Karpas-422 (cell line): ENCODE measurements around the gene SRGAP1. TPM values are rescaled to one million over a fixed set of nuclear protein-coding genes. Genes with fewer than 3 reads are reported as not detected.
"Not testable (repeated sequence)": the region's sequence is repeated elsewhere in the genome, so short reads cannot be mapped to it uniquely, and the experiment has no call there.

Experiments
- DNase-seq: peaks from one replicate; pipeline ENCODE4 v3.0.0-alpha.2; 2015
- H2AFZ ChIP-seq: fragments of 200-600 bp; sonication (generic); 2 replicates; pipeline ENCODE4 v1.6.1; 2014; ENCODE audit warnings: antibody characterized with exemption, low read length, mixed read lengths
- H3K27ac ChIP-seq: fragments of 200-600 bp; sonication (generic); 2 replicates; pipeline ENCODE4 v1.5.1; 2014; ENCODE audit warnings: mild to moderate bottlenecking, low read length, moderate library complexity
- H3K27me3 ChIP-seq: fragments of 200-600 bp; sonication (generic); 2 replicates; pipeline ENCODE4 v1.6.1; 2014; ENCODE audit warnings: low read length, mixed read lengths
- H3K36me3 ChIP-seq: fragments of 200-600 bp; sonication (generic); 2 replicates; pipeline ENCODE4 v1.6.1; 2014; ENCODE audit warnings: low read length, mixed read lengths; ENCODE audit not compliant: insufficient read depth
- H3K4me1 ChIP-seq: fragments of 200-600 bp; sonication (generic); 2 replicates; pipeline ENCODE4 v1.6.1; 2014; ENCODE audit warnings: mild to moderate bottlenecking, low read length, mixed read lengths
- H3K4me2 ChIP-seq: fragments of 200-600 bp; sonication (generic); 2 replicates; pipeline ENCODE4 v1.6.1; 2014; ENCODE audit warnings: low read length, low read depth, mild to moderate bottlenecking; ENCODE audit not compliant: poor library complexity, severe bottlenecking
- H3K4me3 ChIP-seq: fragments of 200-600 bp; sonication (generic); 2 replicates; pipeline ENCODE4 v1.5.1; 2014; ENCODE audit warnings: mild to moderate bottlenecking, antibody characterized with exemption, low read length, mixed read lengths
- H3K79me2 ChIP-seq: fragments of 200-600 bp; sonication (generic); 2 replicates; pipeline ENCODE4 v1.6.1; 2014; ENCODE audit warnings: mild to moderate bottlenecking, low read length, mixed read lengths
- H3K9ac ChIP-seq: fragments of 200-600 bp; sonication (generic); 2 replicates; pipeline ENCODE4 v1.6.0; 2014; ENCODE audit warnings: low read length
- H3K9me2 ChIP-seq: fragments of 200-600 bp; sonication (generic), shearing (Covaris generic); replicated peaks from 2 replicates; pipeline ENCODE4 v1.6.0; 2014; ENCODE audit warnings: mild to moderate bottlenecking, low read length, moderate library complexity; ENCODE audit not compliant: insufficient read depth
- H3K9me3 ChIP-seq: fragments of 300-700, 200-600 bp; sonication (generic); 2 replicates; pipeline ENCODE4 v1.6.1; 2014; ENCODE audit warnings: low read length, mixed read lengths
- H4K20me1 ChIP-seq: fragments of 200-600 bp; sonication (generic); 2 replicates; pipeline ENCODE4 v1.6.1; 2014; ENCODE audit warnings: mild to moderate bottlenecking, antibody characterized with exemption, low read length, low read depth; ENCODE audit not compliant: insufficient read depth
- total RNA-seq: library from RNA; depleted of rRNA; stranded (reverse); fragments of >200 nt; shearing (Covaris generic); gene quantifications from 2 replicates; pipeline ENCODE4 v1.2.3, GENCODE V29; 2014; ENCODE audit warnings: low replicate concordance

Gene SRGAP1
- total RNA-seq, 1 experiment from 2014 or later, result not detected

- H2AFZ ChIP-seq, DNase-seq, H3K4me1 ChIP-seq, H3K79me2 ChIP-seq, H3K4me2 ChIP-seq, H4K20me1 ChIP-seq, H3K9ac ChIP-seq, H3K27me3 ChIP-seq, H3K27ac ChIP-seq, H3K4me3 ChIP-seq, H3K9me2 ChIP-seq, H3K36me3 ChIP-seq, H3K9me3 ChIP-seq: not testable (repeated sequence)
Observed at GRCh38 chr12:63880235-63880634, 35.7 kb downstream of the SRGAP1 start.

DNA sequence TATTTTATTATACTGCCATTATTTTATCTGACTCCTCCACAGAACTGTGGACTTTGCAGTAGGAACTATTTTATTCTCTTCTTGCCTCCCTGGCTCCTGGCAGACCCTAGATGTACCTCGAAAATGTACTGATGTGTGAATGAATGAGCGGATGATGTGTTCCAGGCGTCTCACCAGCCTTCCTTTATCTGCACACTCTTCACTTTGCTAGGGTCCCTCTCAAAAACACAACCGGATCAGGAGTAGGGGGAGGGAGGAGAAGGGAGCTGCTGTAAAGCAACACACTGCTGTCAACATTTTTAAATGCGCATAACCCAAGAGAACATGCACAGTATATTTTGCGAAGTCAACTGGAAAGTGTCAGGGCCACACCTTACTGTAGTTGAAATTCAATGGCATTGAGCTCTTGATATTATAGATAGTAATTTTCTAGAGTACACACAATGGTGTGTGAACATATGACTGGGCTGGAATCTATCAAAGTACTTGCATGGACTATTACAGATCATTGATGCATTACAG, 36.3 kb downstream of the SRGAP1 start:
- Histone ChIP-seq H3K9me2 (no peaks in the 10 kb centered on the region), H3K4me1 (no peaks in the 10 kb centered on the region), H3K4me3 (no peak overlapping the region), H3K79me2 (no peaks in the 10 kb centered on the region), H3K9ac (no peak overlapping the region), H3K9me3 (no peaks in the 10 kb centered on the region), H3K27ac (no peak overlapping the region), H3K27me3 (no peaks in the 10 kb centered on the region), H2AFZ (no peak overlapping the region), H3K36me3 (no peaks in the 10 kb centered on the region), H3K4me2 (no peak overlapping the region), H4K20me1 (no peaks in the 10 kb centered on the region)
- DNase-seq, result no peak

DNA sequence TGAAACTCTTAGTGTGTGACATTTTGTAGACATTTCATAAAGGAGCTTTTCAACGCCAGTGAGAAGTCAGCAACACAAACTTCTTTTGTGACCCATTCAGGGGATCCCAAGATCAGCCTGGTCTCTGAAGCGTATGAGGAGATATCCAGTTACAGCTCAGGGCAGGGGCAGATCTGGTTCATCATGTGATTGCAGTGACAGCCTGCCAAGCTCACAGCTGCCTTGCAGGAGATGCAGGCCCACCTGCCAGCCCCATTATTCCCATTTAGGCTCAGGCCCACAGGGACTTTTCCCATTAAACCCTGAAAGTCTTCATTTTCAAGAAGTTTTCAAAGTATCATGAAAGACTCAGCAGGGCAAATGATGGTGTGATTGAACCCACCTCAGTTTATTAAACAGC, 38.3 kb downstream of the SRGAP1 start:
- no peaks in the 10 kb centered on the region for H3K4me1 ChIP-seq
- H3K27me3 ChIP-seq, result no peaks in the 10 kb centered on the region
- no peaks in the 10 kb centered on the region for H3K9me2 ChIP-seq
- H3K4me3 ChIP-seq, result no peak overlapping the region
- H3K9me3 ChIP-seq, result no peaks in the 10 kb centered on the region
- no peaks in the 10 kb centered on the region for H3K36me3 ChIP-seq
- no peak for DNase-seq
- H3K27ac ChIP-seq, result no peak overlapping the region
- H4K20me1 ChIP-seq, result no peaks in the 10 kb centered on the region
- H3K9ac ChIP-seq, result no peak overlapping the region
- H3K4me2 ChIP-seq, result no peak overlapping the region
- H2AFZ ChIP-seq, result no peak overlapping the region
- no peaks in the 10 kb centered on the region for H3K79me2 ChIP-seq

GRCh38 chr12:63885401-63885800, 40.9 kb downstream of the SRGAP1 start:
- no peak overlapping the region for H3K4me2 ChIP-seq
- DNase-seq, result no peak
- no peak overlapping the region for H3K9ac ChIP-seq
- no peaks in the 10 kb centered on the region for H3K36me3 ChIP-seq
- H3K4me1 ChIP-seq, result no peaks in the 10 kb centered on the region
- no peaks in the 10 kb centered on the region for H3K9me3 ChIP-seq
- no peaks in the 10 kb centered on the region for H3K79me2 ChIP-seq
- no peak overlapping the region for H2AFZ ChIP-seq
- H3K4me3 ChIP-seq, result no peak overlapping the region
- no peak overlapping the region for H3K27ac ChIP-seq
- no peaks in the 10 kb centered on the region for H4K20me1 ChIP-seq
- H3K9me2 ChIP-seq, result no peaks in the 10 kb centered on the region
- no peaks in the 10 kb centered on the region for H3K27me3 ChIP-seq

DNA sequence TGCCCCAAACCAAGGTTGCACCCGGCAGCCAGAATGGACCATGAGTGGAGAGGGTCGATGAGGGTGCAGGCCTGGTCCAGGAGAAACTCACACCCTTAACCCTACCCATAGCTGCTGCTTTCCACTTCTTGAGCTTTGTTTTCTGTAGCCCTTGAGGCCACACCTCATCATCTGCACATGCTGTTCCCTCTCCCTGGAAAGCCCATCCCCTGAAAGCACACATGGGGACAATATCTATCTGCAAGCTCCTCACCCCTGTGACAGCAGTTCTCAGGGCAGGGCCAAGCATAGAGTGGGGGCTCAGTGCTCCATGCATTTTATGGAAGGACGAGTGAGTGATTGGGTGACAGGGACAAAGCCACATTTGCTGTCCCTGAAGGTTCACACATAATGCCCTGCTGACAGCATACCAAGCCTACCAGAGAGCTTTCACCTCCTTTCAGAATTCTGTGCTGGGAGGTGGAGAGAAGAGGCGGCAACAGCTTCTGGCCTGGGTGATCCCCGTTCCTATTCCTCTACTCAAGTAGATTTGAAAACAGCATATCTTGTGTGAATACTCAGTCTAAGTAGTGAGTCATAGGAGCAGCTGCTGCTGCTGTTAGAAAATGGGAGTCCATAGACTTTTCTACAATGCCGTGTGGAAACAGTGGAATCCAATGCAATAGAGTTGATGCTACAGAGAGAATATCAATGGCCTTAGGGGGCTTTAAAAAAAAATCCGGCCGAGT, 44.6 kb downstream of the SRGAP1 start:
- H3K79me2 ChIP-seq, result no peaks in the 10 kb centered on the region
- H3K9me2 ChIP-seq, result no peaks in the 10 kb centered on the region
- no peak overlapping the region for H2AFZ ChIP-seq
- no peak overlapping the region for H3K9ac ChIP-seq
- H3K27me3 ChIP-seq, result no peaks in the 10 kb centered on the region
- H4K20me1 ChIP-seq, result no peaks in the 10 kb centered on the region
- H3K9me3 ChIP-seq, result no peaks in the 10 kb centered on the region
- H3K27ac ChIP-seq, result no peak overlapping the region
- no peak overlapping the region for H3K4me2 ChIP-seq
- no peaks in the 10 kb centered on the region for H3K36me3 ChIP-seq
- no peak for DNase-seq
- no peaks in the 10 kb centered on the region for H3K4me1 ChIP-seq
- H3K4me3 ChIP-seq, result no peak overlapping the region

GRCh38 chr12:63889721-63890509, 45.4 kb downstream of the SRGAP1 start:
- Histone ChIP-seq H3K4me1 (no peaks in the 10 kb centered on the region), H3K9me2 (no peaks in the 10 kb centered on the region), H3K27me3 (no peaks in the 10 kb centered on the region), H3K36me3 (no peaks in the 10 kb centered on the region), H3K27ac (no peak overlapping the region), H3K9ac (no peak overlapping the region), H3K4me3 (no peak overlapping the region), H3K4me2 (no peak overlapping the region), H3K79me2 (no peaks in the 10 kb centered on the region), H3K9me3 (no peaks in the 10 kb centered on the region), H2AFZ (no peak overlapping the region), H4K20me1 (no peaks in the 10 kb centered on the region)
- no peak for DNase-seq

DNA sequence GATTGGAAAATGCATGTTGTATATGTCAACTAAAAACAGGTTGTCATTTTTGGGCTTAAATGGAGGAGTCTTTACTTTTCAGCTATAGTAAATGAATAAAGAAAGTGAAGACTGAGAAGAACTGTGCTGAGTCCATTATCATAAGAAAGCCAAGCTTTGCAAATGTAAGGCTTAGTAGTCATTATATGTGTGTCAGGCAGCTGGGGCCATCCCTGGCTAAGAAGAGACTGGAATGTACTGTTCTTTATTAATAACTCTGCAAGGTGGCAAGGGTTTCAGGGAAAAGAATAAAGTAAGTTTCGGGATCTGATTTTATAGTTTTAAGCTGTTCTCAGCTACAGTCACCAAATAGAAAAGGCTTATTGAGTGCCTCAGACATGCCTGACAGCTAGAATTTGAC, 48.7 kb downstream of the SRGAP1 start:
- no peaks in the 10 kb centered on the region for H4K20me1 ChIP-seq
- no peaks in the 10 kb centered on the region for H3K4me1 ChIP-seq
- DNase-seq, result no peak
- no peaks in the 10 kb centered on the region for H3K27me3 ChIP-seq
- no peak overlapping the region for H3K9ac ChIP-seq
- H3K9me3 ChIP-seq, result no peaks in the 10 kb centered on the region
- no peak overlapping the region for H3K27ac ChIP-seq
- H3K4me2 ChIP-seq, result no peak overlapping the region
- no peaks in the 10 kb centered on the region for H3K9me2 ChIP-seq
- H3K4me3 ChIP-seq, result no peak overlapping the region
- H2AFZ ChIP-seq, result no peak overlapping the region
- no peaks in the 10 kb centered on the region for H3K79me2 ChIP-seq
- H3K36me3 ChIP-seq, result no peaks in the 10 kb centered on the region

GRCh38 chr12:63894132-63894531, 49.6 kb downstream of the SRGAP1 start:
- Histone ChIP-seq H3K36me3 (no peaks in the 10 kb centered on the region), H3K9ac (no peak overlapping the region), H2AFZ (no peak overlapping the region), H3K9me3 (no peaks in the 10 kb centered on the region), H3K27ac (no peak overlapping the region), H4K20me1 (no peaks in the 10 kb centered on the region), H3K27me3 (no peaks in the 10 kb centered on the region), H3K9me2 (no peaks in the 10 kb centered on the region), H3K4me1 (no peaks in the 10 kb centered on the region), H3K4me3 (no peak overlapping the region), H3K79me2 (no peaks in the 10 kb centered on the region), H3K4me2 (no peak overlapping the region)
- no peak for DNase-seq
